Activated CD4-positive, CD25-positive, alpha-beta regulatory T cell treated with anti-CD3 and anti-CD28 coated beads, Interleukin-2, amount 50 U/mL, for 72 hours (primary cell): Measurements from ENCODE around the gene DIPK1A.

Source experiments
- DNase-seq: peaks from one replicate; pipeline ENCODE4 v3.0.0; 2021

Gene DIPK1A

GRCh38 chr1:92949937-92950817 lies 11.1 kb downstream of the DIPK1A start:
- DNase-seq = no peak

- no peak for DNase-seq
Observed at GRCh38 chr1:92948071-92948470, 13.2 kb downstream of the DIPK1A start.

GRCh38 chr1:92945748-92946270 lies 15.5 kb downstream of the DIPK1A start:
- DNase-seq = no peak

GRCh38 chr1:92944901-92945747 lies 16.1 kb downstream of the DIPK1A start:
- no peak for DNase-seq

GRCh38 chr1:92943502-92943847 lies 17.8 kb downstream of the DIPK1A start:
- no peak for DNase-seq

- no peak for DNase-seq
Observed at GRCh38 chr1:92940541-92940940, 20.7 kb downstream of the DIPK1A start.

GRCh38 chr1:92937731-92938130 lies 23.5 kb downstream of the DIPK1A start:
- no peak for DNase-seq

GRCh38 chr1:92936865-92937264 lies 24.4 kb downstream of the DIPK1A start:
- DNase-seq = no peak

- DNase-seq = no peak
Observed at GRCh38 chr1:92934395-92935378, 26.6 kb downstream of the DIPK1A start.

GRCh38 chr1:92933459-92933858 lies 27.8 kb downstream of the DIPK1A start:
- DNase-seq = no peak

GRCh38 chr1:92931691-92932090 lies 29.6 kb downstream of the DIPK1A start:
- no peak for DNase-seq

- no peak for DNase-seq
Observed at GRCh38 chr1:92929461-92929860, 31.8 kb downstream of the DIPK1A start.

GRCh38 chr1:92927870-92928269 lies 33.4 kb downstream of the DIPK1A start:
- no peak for DNase-seq

GRCh38 chr1:92926873-92927272 lies 34.4 kb downstream of the DIPK1A start:
- DNase-seq = no peak

GRCh38 chr1:92924501-92924900 lies 36.8 kb downstream of the DIPK1A start:
- DNase-seq = no peak

- DNase-seq = no peak
Observed at GRCh38 chr1:92923664-92924063, 37.6 kb downstream of the DIPK1A start.

- DNase-seq = no peak
Observed at GRCh38 chr1:92922356-92923035, 38.8 kb downstream of the DIPK1A start.

GRCh38 chr1:92921031-92922023 lies 39.9 kb downstream of the DIPK1A start:
- DNase-seq = no peak

GRCh38 chr1:92916899-92917298 lies 44.4 kb downstream of the DIPK1A start:
- DNase-seq = no peak

GRCh38 chr1:92915547-92915946 lies 45.7 kb downstream of the DIPK1A start:
- DNase-seq = no peak
